HepG2 (cell line): ENCODE results near the gene PRR22. TPM values are rescaled to one million over a fixed set of nuclear protein-coding genes. Genes with fewer than 3 reads are reported as not detected.
A peak's percentile ranks its signal among the peaks of the same experiment; 100 is the strongest.

Source experiments
- ARNT ChIP-seq: fragments of 450-650 bp; IDR thresholded peaks from 2 replicates; pipeline ENCODE4 v1.6.1; 2017
- ATRX ChIP-seq: sonication (generic); formaldehyde crosslinking; IDR thresholded peaks from 2 replicates; pipeline ENCODE4 v1.4.0; 2020; ENCODE audit warnings: missing genetic modification reagents, borderline replicate concordance
- HOMEZ ChIP-seq: IDR thresholded peaks from 2 replicates; pipeline ENCODE4 v1.6.1; 2016; ENCODE audit warnings: low read depth
- LRRFIP1 ChIP-seq: sonication (generic); formaldehyde crosslinking; conservative IDR thresholded peaks from 2 replicates; pipeline ENCODE4 v1.4.0; 2020; ENCODE audit warnings: missing genetic modification reagents
- MTERF4 ChIP-seq: sonication (generic); formaldehyde crosslinking; IDR thresholded peaks from 2 replicates; pipeline ENCODE4 v1.8.0; 2023; ENCODE audit warnings: mild to moderate bottlenecking, missing genetic modification reagents
- NONO ChIP-seq, 2 experiments: fragments of 450-650 bp in 1 of 2; sonication (generic) in 1 of 2; formaldehyde crosslinking in 1 of 2; IDR thresholded peaks in 1 of 2; conservative IDR thresholded peaks in 1 of 2; 2 replicates each; pipeline versions ENCODE4 v1.6.1 to v1.8.0; 2017 to 2022; ENCODE audit warnings: mild to moderate bottlenecking in 1 of 2, missing genetic modification reagents in 1 of 2, moderate library complexity in 1 of 2
- POLR2AphosphoS2 ChIP-seq: IDR thresholded peaks from 2 replicates; pipeline ENCODE4 v1.6.1; 2011; ENCODE audit warnings: low read depth, low read length, improper control_type of control experiment
- RAD51 ChIP-seq: fragments of 450-650 bp; IDR thresholded peaks from 2 replicates; pipeline ENCODE4 v1.6.1; 2016; ENCODE audit warnings: borderline replicate concordance
- RARA ChIP-seq: IDR thresholded peaks from 2 replicates; pipeline ENCODE4 v1.6.1; 2016; ENCODE audit warnings: missing genetic modification reagents, missing compliant biosample characterization
- SIN3A ChIP-seq: IDR thresholded peaks from 2 replicates; pipeline ENCODE4 v1.6.1; 2011; ENCODE audit warnings: low read depth, mild to moderate bottlenecking, control low read depth, low read length, borderline replicate concordance
- SNAPC5 ChIP-seq: sonication (generic); formaldehyde crosslinking; IDR thresholded peaks from 2 replicates; pipeline ENCODE4 v1.8.1; 2023; ENCODE audit warnings: mild to moderate bottlenecking, missing genetic modification reagents, borderline replicate concordance
- TBP ChIP-seq: sonication (generic); formaldehyde crosslinking; IDR thresholded peaks from 2 replicates; pipeline ENCODE4 v1.5.0; 2020; ENCODE audit warnings: missing genetic modification reagents
- THYN1 ChIP-seq: sonication (generic); formaldehyde crosslinking; IDR thresholded peaks from 2 replicates; pipeline ENCODE4 v1.8.1; 2023; ENCODE audit warnings: low read depth, mild to moderate bottlenecking, moderate library complexity, missing genetic modification reagents, borderline replicate concordance
- ZBTB46 ChIP-seq: sonication (generic); formaldehyde crosslinking; IDR thresholded peaks from 2 replicates; pipeline ENCODE4 v1.4.0; 2020; ENCODE audit warnings: mild to moderate bottlenecking, missing genetic modification reagents, borderline replicate concordance
- ZNF136 ChIP-seq: sonication (generic); formaldehyde crosslinking; IDR thresholded peaks from 2 replicates; pipeline ENCODE4 v1.8.1; 2022; ENCODE audit warnings: low read depth, mild to moderate bottlenecking, moderate library complexity, missing genetic modification reagents
- ZNF180 ChIP-seq: sonication (generic); formaldehyde crosslinking; IDR thresholded peaks from 2 replicates; pipeline ENCODE4 v1.4.0; 2020; ENCODE audit warnings: low read depth, missing genetic modification reagents, borderline replicate concordance
- ZNF326 ChIP-seq: sonication (generic); formaldehyde crosslinking; IDR thresholded peaks from 2 replicates; pipeline ENCODE4 v1.4.0; 2020; ENCODE audit warnings: missing genetic modification reagents, borderline replicate concordance
- ZNF576 ChIP-seq: sonication (generic); formaldehyde crosslinking; IDR thresholded peaks from 2 replicates; pipeline ENCODE4 v1.4.0; 2020; ENCODE audit warnings: mild to moderate bottlenecking, missing genetic modification reagents
- ZNF605 ChIP-seq: sonication (generic); formaldehyde crosslinking; IDR thresholded peaks from 2 replicates; pipeline ENCODE4 v1.8.0; 2022; ENCODE audit warnings: mild to moderate bottlenecking, missing genetic modification reagents
- ZNF652 ChIP-seq: IDR thresholded peaks from 2 replicates; pipeline ENCODE4 v1.6.1; 2016; ENCODE audit warnings: low read depth, borderline replicate concordance
- ZNF749 ChIP-seq: sonication (generic); formaldehyde crosslinking; IDR thresholded peaks from 2 replicates; pipeline ENCODE4 v1.8.0; 2022; ENCODE audit warnings: mild to moderate bottlenecking, missing genetic modification reagents, moderate library complexity, borderline replicate concordance
- polyA plus RNA-seq, 8 experiments: library from polyadenylated mRNA; depleted of rRNA in 3 of 8; stranded (reverse) in 7 of 8; unstranded in 1 of 8; fragments of >200 nt; fragmentation: Illumina TruSeq in 4 of 8; extraction: Trizol in 4 of 8; gene quantifications; 2 replicates each; pipeline versions ENCODE4 v1.2.1 to v1.2.3, GENCODE V29; 2011 to 2016; ENCODE audit warnings: low read depth in 4 of 8, missing spikeins in 1 of 8, mixed read lengths in 1 of 8; ENCODE audit not compliant: insufficient read depth in 1 of 8
- total RNA-seq, 5 experiments: library from RNA; depleted of rRNA; stranded (reverse); fragments of >200 nt; fragmentation: Illumina TruSeq; extraction: Trizol; gene quantifications; 2 replicates each; pipeline ENCODE4 v1.2.3, GENCODE V29; 2016; ENCODE audit warnings: low read depth in 1 of 5

Gene PRR22
- total and polyA plus RNA-seq, 2 of the 13 experiments (the other 11 are each of a cell fraction or from before 2014, with no cell fraction given), result 0.84 to 2.3 TPM

GRCh38 chr19:5827891-5828660 lies 43.5 kb upstream of the PRR22 start (continued):
- TF ChIP-seq LRRFIP1 (CRISPR knock-in tag) (no peak), TBP (CRISPR knock-in tag) (peak; percentile 54; the same call in 1 of the 2 replicates), ZNF136 (0 out of 2 replicates have a peak, but pooled peaks have one; percentile 48), ZNF605 (peak; percentile 73), HOMEZ (CRISPR knock-in tag) (peak; percentile 82), RARA (CRISPR knock-in tag) (peak; percentile 15; the same call in 1 of the 2 replicates), ZNF326 (CRISPR knock-in tag) (peak; percentile 100), ZNF576 (CRISPR knock-in tag) (no peak), ATRX (CRISPR knock-in tag) (no peak), POLR2AphosphoS2 (peak; percentile 90; the same call in 1 of the 2 replicates), MTERF4 (no peak; the same call in 1 of the 2 replicates), RAD51 (no peak), ARNT (no peak), NONO (IDR thresholded peaks at IDR 0.05) (no peak), NONO (CRISPR knock-in tag; conservative IDR thresholded peaks at IDR 0.05) (peak; percentile 93), ZNF180 (no peak; the same call in 1 of the 2 replicates), SIN3A (peak; percentile 69; the same call in 1 of the 2 replicates), ZNF652 (CRISPR knock-in tag) (no peak), THYN1 (no peak), ZBTB46 (CRISPR knock-in tag) (no peak), ZNF749 (CRISPR knock-in tag) (no peak; the same call in 1 of the 2 replicates), SNAPC5 (CRISPR knock-in tag) (peak; percentile 91; the same call in 1 of the 2 replicates)
